Hepatocyte (in vitro differentiated cells): ENCODE results near the gene TPK1.

Experiments
- CTCF ChIP-seq: fragments of 200-600 bp; sonication (generic); IDR thresholded peaks from 2 replicates; pipeline ENCODE4 v1.5.1; 2016; ENCODE audit warnings: antibody characterized with exemption, mild to moderate bottlenecking; ENCODE audit not compliant: poor library complexity
- EZH2phosphoT487 ChIP-seq: fragments of 200-600 bp; sonication (generic); IDR thresholded peaks from one replicate; pipeline ENCODE4 v1.6.1; 2018; ENCODE audit warnings: antibody characterized with exemption, mild to moderate bottlenecking, low read depth, moderate library complexity; ENCODE audit not compliant: unreplicated experiment, severe bottlenecking

GRCh38 chr7:144455040-144455404 is 380.8 kb downstream of the TPK1 start:
- no peak for TF ChIP-seq EZH2phosphoT487
- no peak for TF ChIP-seq CTCF
